ENCODE measurements around the gene CPT2.

DNA sequence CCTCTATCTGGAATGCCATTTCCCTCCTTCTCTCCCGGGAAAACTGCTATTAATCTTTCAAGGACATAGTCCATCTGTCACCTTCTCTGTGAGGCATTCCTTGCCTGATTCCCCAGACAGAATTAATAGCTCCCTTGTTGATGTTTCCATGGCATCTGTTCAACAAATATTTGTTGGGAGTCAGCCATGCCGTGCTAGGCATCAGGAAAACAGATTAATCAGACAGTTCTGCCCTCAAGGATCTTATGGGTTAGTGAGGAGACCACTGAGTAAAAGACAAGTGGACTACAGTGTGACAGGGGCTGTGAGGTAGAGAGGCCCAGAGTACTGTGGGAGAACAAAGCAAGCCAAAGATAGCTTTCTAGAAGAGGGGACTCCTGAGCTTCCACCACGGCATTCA, 53.1 kb downstream of the CPT2 start:
- TF ChIP-seq, protein P1, sequence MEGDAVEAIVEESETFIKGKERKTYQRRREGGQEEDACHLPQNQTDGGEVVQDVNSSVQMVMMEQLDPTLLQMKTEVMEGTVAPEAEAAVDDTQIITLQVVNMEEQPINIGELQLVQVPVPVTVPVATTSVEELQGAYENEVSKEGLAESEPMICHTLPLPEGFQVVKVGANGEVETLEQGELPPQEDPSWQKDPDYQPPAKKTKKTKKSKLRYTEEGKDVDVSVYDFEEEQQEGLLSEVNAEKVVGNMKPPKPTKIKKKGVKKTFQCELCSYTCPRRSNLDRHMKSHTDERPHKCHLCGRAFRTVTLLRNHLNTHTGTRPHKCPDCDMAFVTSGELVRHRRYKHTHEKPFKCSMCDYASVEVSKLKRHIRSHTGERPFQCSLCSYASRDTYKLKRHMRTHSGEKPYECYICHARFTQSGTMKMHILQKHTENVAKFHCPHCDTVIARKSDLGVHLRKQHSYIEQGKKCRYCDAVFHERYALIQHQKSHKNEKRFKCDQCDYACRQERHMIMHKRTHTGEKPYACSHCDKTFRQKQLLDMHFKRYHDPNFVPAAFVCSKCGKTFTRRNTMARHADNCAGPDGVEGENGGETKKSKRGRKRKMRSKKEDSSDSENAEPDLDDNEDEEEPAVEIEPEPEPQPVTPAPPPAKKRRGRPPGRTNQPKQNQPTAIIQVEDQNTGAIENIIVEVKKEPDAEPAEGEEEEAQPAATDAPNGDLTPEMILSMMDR (IDR thresholded peaks at IDR 0.05): no peak
- TF ChIP-seq POLR2AphosphoS5 (IDR thresholded peaks at IDR 0.05): no peak
- no peak for TF ChIP-seq EP300 (IDR thresholded peaks at IDR 0.05; ENCODE audit: low read depth)
- no peak for TF ChIP-seq POLR2A (IDR thresholded peaks at IDR 0.05)

Data from transverse colon (tissue), 4 donors.